HL-60/S4 (cell line): ENCODE results near the gene BZW2.

Experiments
- in situ Hi-C: fragments of 300-500 bp; cut with MboI; formaldehyde crosslinking; loops from 2 replicates; pipeline ENCODE4 v1.14.3; 2022; ENCODE audit warnings: low sequenced_read_pairs

The BZW2 gene

DNA sequence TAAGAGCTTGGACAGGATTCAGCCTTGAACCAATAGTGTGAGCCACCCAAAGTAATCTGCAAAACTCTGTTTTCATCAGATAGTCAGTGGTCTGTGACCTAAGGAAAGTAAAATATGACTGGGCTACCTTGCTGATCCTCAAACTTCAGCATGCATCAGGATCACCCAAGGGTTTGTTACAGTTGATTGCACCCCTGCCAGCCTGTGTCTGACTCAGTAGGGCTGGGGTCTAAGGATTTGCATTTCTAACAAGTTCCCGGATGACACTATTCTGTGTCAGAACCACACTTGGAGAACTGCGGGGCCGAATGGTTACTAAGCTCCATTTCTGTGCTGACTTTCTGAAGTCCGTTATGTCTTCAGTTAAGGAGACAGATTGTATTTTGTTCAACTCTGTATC lies 66.9 kb downstream of the BZW2 start:
- in situ Hi-C loops = no loop called here

DNA sequence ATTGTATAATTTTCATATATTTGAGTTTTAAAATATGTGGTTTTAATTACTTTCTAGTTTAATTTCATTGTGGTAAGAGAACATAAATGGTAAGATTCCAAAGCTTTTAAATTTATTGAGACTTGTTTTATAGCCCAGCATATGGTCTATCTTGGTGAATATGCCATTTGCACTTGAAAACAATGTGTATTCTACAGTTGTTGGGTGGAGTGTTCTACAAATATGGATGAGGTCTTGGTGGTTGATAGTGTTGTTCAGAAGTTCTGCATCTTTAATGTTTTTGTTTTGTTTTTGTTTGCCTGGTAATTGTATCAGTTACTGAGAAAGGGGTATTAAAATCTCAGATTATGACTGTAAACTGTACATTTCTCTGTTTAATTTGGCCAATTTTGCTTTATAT lies 69.9 kb downstream of the BZW2 start:
- in situ Hi-C loops = no loop called here

DNA sequence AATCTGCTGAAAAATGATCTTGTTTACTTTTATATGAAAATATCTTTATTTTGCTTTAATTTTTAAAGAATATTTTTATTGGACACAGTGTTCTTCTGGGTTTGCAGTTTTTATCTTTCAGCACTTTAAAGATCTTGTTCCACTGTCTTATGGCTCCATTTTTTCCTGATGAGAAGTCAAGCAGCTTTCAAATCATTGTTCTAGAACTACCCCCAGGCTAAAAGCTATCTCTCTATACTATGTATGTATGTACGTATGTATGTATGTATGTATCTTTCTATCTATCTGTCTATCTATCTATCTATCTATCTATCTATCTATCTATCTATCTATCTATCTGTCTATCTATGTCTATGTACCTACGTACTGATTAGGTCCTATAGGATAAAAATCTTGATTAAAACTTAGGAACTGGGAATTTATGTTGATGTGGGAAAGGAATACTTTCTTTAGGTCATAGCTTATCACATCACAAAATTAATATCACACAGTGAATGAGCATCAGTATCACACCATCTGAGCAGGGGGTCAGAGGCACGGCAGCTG lies 72.2 kb downstream of the BZW2 start:
- in situ Hi-C loops = no loop called here

DNA sequence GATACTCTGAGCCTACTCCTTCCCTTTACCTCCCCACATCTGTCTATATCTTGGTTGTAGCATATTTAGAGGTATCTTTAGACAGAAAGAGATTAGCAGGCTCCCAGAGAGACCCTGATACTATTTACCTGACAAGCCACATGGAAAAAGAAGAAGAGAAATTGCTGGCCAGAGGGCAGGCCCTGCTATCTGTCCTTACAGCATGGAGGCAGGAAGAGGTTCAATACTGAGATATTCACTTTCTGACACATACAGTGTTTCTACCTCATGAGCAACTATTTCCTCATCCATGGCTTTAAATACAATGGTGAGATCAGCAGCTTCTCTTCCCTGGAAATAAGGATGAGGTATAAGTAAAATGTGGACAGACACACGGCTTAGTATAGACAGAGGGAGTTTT lies 73.7 kb downstream of the BZW2 start:
- in situ Hi-C loops = no loop called here

DNA sequence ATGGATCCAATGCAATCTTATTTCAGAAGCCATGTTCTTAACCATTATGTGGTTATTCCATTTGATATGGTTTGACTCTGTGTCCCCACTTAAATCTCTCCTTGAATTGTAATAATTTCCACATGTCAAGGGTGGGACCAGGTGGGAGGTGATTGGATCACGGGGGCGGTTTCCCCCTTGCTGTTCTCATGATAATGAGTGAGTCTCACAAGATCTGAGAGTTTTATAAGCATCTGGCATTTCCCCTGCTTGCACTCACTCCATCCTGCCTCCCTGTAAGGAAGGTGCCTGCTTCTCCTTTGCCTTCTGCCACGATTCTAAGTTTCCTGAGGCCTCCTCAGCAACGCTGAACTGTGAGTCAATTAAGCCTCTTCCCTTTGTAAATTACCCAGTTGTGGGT lies 75.6 kb downstream of the BZW2 start:
- in situ Hi-C loops = no loop called here

DNA sequence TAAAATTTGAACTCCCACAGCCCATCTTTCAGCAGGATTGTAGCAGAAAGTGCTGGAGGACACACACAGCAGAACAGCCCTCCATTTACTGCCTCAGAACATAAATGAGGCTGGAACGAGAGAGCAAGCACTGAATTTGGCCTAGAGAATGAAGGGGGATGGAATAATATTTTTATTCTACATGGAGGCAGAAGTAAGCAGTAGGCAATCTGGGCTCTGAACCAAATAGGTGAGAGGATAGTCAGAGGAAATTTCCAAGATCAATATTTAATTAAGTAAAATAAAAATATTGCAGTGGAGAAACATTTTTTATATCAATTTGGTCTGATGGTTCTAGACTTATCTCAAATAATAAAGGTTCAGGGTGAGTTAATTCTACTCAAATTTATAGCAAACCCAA lies 78.4 kb downstream of the BZW2 start:
- in situ Hi-C loops = no loop called here

DNA sequence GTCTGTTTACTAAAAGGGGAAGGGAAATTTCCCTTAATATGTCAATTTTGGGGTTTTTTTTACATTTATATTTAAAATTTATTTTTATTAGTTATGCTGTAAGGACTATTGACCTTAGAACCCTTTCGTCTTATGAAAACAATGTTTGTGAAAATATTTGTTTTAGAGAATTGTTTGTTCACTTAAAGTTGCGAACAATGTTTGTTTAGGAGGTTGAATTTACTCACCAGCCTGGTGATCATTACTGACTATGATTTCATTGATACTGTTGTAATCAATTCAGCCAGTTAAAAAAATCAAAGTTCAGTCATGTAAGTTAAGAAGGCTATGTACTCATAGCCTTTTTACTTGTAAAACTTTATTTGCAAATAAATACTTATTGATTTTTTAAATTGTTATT lies 80.2 kb downstream of the BZW2 start:
- in situ Hi-C loops = no loop called here

DNA sequence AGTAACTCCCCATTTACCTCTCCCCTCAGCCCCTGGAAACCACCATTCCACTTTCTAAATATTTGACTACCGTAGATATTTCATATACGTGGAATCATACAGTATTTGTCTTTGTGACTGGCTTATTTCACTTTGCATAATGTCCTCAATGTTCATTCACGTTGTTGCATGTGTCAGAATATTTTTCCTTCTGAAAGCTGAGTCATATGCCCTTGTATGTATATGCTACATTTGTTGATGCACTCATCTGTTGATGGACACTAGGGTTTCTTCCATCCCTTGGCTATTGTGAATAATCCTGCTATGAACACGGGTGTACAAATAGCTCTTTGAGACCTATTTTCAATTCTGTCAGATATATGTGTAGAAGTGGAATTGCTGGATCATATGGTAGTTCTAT lies 81.8 kb downstream of the BZW2 start:
- in situ Hi-C loops = no loop called here

DNA sequence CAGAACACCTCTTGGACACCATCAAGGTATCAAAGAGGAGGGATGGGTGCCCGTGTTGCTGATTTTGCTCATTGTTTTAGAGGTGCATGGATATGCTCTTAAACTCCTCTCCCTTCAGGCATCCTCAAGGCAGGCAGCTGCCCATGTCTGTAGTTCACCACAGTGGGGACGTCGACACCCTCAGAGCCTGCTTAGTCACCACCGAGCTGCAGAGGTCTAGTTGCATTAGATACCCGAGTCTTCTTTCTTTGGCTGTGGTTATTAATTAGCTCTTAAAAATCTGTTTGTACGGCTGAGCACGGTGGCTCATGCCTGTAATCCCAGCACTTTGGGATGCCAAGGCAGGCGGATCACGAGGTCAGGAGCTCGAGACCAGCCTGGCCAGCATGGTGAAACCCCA lies 82.8 kb downstream of the BZW2 start:
- in situ Hi-C loops = no loop called here

DNA sequence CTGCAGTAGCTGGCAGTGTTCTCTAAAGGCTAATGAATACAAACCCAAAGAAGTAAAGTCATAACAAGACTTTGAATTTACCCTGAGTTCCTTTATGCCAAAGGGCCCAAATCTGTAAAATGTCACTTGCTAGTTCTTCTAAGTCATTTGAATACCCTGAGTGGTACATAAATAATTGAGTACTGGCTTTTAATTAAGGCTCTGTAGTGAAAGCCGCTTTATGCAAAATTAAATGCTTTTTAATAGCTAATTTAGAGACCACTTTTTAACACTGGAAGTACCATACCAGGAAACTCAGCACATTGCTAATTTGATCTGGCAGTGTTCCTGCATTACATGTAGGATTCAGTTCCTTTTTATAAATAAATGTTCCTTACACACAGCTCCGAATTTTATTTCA lies 83.6 kb downstream of the BZW2 start:
- in situ Hi-C loops = no loop called here

DNA sequence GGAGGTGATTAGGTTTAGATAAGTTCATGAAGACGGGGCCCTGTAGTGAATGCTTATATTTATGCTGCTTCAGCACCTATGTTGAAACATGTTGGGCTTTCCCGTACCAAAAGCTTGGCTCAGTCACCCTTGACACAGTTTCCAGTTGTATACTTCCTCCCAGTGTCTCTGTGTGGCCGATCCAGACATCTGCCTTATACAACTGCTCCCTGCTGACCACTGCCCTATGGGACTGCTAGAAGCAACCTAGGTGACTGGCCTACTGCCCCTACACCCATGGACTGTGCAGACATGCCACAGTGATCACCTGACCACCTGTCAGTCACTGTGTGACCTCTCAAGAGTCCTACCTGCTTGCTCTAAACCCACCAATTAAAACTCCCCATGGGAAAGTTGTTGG lies 85.0 kb downstream of the BZW2 start:
- in situ Hi-C loops = no loop called here

DNA sequence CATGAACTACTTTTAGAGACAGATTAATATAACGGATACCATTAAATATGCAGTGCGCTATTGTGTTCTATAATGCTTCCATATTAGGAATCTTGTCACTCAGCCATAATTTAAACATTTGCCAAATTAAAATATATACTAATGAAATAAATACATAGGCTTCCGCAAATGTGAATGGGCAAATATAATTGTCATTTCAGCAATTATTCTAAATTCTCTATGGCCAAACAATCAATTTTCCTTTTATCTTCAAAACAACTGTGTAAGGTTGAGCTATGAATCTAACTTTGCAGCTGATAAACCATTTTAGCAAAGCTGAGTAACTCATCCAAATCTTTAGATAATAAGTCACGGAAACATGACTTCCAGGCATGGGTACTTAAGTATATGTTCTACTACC lies 86.8 kb downstream of the BZW2 start:
- in situ Hi-C loops = no loop called here

DNA sequence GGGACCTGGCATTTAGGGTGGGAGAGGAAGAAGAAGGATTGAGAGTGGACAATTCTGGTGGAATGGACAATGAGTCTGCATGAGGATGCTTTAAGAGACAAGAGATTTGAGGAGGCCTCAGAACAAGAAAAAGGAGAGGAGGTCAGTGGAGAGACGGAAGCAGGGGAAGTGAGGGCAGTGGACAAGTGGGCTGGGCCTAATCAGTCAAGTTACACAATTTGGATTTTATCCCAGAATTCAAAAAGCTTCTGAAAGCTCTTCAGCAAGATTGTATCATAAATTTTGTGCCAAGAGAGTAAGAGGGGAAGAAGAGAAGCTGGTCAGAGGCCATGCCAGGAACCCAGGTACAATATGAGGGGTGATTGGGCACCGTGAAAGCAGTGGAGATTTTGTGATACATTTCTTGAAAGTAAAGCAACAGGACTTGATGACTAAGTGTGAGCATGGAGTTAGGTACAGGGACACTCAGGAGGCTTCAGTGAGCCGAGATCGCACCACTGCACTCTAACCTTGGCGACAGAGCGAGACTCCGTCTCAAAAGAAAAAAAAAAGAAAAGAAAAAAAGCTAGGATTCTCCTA lies 88.3 kb downstream of the BZW2 start:
- in situ Hi-C loops = no loop called here

DNA sequence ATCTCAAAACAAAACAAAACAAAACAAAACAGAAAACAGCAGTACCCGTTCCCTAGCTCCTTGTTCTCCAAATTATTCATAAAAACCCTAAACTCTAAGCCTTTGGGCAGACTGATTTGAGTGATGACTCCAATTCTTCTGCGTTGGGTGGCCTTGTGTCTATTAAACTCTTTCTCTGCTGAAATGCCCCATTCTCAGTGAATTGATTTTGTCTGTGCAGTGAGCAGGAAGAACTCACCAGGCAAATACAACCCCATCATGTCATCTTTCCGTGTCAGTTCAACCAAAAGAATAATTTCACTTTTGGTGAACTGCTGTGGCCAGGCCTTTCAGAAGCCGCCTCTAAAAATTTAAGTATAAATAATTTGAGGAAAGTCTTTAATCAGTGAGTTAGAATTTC lies 89.0 kb downstream of the BZW2 start:
- in situ Hi-C loops = no loop called here

DNA sequence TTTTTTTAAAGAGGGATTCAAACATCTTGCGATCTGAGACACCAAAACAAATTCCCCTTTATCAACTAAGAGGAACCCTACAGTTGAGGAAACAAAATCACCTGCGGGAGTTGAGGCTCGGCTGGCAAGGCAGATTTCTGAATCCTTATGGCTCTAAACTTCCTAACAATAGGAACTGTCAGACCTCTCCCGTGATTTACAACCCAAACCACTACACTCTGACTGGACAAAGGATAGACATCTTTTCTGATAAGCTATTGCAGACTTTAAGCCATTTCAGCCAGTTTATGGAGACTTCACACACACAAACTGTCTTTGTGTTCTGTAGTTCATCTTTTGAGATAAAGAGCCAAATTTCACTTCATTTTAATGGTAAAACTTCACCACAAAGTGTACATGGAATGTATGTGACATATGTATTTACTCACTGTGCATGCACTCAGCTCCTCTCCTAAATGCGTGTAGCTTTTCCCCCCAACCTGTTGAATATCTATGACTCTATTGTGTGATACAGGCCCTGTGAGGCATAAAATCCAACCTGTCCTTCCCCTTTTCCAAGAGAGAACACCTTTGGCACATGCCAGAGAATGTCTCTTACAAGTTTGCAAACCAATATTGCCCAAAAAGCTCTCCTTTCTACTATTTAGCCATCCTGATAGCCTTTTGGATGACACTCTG lies 92.2 kb downstream of the BZW2 start:
- in situ Hi-C loops = no loop called here

DNA sequence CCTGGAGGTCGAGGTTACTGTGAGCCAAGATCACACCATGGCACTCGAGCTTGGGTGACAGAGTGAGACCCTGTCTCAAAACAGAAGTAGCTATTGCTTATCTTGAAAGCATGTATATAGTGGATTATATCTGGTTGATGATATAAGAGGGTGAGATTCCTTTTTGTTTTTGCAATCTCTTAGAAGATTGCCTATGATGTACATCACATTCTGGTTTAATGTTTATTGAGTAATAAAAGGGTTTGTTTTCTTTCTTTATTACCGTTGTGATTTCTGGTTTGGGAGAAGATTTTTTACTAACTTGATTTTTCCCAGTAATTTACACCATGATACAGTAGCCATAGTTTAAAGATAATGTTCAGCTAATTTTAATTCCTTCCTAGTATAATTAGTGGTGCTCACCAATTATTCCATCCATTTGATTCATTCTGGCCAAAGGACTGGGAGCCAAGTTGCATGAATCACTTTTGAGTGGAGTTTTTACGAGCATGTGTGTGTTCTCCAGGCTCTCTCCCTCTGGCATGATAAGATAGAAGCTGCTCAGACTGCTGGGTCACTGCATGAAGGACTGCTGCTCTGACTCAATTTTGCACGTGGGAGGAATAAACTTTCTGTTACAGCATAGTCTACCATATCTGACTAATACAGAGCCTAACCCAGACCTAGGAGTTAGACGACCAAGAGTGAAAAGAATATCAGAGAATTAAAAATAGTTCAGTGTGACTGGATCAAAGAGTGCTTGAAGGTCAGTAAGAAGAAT lies 94.1 kb downstream of the BZW2 start:
- in situ Hi-C loops = no loop called here

DNA sequence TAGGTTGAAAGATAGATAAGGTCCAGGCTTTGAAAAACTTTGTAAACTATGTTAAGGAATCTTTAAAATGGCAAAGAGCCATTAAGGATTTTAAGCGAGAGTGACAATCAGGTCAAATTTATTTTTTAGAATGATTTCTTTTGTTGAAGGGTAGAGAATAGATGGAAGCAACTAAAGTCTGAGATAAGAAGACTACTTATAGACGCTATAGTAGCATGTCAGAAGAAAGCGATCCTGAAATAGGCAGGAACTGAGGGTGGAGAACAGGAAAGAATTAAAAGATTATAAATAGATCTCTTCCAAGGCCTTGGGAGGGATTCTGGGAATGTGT lies 94.6 kb downstream of the BZW2 start:
- in situ Hi-C loops = no loop called here

DNA sequence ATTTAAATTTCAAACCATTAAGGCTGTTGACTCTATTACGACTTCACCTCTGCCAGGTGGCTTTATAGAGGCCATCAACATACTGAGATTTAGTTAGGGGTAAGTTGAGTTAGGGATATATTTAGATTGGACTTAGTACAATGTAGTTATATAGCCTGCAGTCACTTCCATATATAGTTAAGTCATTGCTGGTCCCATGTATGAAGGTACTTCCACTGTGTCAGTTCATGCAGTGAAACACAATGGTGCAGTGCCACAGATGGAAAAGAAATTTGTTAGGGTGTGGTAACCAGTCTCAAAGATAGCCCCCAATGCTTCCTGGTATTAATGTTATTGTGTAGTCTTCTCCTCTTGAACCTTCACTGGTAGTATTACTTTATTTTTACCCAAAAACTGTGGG lies 95.0 kb downstream of the BZW2 start:
- in situ Hi-C loops = no loop called here

DNA sequence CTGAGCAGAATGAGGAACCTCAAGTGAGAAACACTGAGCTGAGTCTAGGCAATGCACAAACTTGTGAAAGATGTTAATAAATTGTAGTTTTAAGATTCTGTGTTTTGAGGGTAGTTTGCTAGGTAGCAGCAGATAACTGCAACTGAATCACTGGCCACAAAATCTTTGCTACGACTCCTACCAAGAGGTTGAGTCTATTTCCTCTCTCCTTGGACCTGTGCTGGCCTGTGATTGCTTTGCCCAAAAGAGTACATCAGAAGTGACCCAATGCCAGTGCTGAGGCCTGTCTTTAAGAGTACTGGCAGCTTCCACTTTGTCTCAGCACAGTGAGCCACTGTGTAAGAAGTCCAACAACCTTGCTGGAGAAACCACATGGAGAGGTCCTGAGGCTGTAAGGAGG lies 95.7 kb downstream of the BZW2 start:
- in situ Hi-C loops = no loop called here

DNA sequence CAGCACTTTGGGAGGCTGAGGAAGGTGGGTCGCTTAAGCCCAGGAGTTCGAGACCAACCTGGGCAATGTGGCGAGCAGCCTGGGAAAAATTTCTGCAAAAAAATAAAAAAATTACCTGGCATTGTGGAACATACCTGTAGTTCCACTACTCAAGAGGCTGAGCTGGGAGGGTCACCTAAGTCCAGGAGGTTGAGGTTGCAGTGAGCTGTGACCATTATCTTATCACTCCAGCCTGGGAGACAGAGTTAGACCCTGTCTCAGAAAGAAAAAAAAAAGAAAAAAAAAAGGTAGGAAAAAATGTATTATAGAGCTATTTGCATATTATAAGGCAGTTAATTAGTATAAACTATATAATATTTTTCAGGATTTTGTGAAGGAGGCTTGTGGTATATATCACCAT lies 96.6 kb downstream of the BZW2 start:
- in situ Hi-C loops = no loop called here

DNA sequence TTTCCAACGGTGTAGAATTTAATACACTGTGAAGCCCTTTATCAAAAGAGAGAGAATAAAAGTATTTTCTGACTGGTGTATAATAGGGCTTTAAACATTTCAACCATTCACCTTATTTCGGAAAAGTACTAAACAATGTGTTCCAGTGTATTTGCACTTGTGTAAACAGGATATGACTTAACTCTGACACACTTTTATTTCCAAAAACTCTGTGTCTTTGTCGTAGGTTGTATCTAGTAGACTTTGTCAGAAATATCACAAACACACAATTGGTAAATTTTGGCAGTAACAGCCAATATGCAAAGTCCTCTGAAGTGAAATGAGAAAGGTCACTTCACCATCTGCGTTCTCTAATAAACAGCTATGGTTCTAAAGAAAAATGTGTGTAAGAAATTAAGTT lies 97.3 kb downstream of the BZW2 start:
- in situ Hi-C loops = no loop called here

DNA sequence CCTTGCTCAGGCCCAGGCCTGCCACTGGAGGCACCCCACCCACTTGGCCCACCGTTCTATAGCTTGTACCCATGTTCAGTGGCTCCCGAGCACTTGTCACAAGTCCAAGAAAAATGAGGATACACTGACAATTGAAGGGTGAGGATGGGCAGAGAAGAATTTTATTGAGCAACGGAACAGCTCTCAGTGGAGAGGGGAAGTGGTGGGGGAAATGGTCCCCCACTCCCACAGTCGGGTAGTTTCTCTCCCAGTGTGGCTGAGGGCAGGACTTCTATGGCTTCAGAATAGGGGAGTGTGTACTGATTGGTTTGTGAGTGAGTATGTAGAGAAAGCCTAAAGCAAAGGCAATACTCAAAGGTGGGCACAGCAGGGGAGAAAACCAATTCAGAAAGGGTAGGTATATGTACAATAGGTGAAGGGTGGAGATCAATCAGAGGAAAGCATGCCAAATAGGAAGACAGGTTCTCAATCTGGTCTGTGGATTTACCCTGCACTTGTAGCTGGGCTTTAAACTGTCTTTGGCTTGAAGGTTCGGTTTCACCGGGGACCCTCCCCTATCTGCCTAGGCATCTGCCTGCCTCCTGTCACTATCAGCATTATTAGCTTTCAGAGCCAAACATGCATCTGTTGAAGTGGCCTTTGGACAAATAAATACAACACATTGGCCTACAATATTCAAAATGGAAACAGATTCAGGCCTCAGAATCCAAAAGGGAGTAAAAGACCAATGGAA lies 98.7 kb downstream of the BZW2 start:
- in situ Hi-C loops = no loop called here
